Measurements from ENCODE around the gene PRSS37. TPM values are rescaled to one million over a fixed set of nuclear protein-coding genes. Genes with fewer than 3 reads are reported as not detected.
"Not testable (repeated sequence)": the region's sequence is repeated elsewhere in the genome, so short reads cannot be mapped to it uniquely, and the experiment has no call there.

PRSS37 gene
- polyA plus RNA-seq (2014; cell fraction: cytosol; rRNA removed): not detected in 2 replicates
- not detected in 2 replicates for polyA plus RNA-seq (2014; cell fraction: nucleus; rRNA removed)

GRCh38 chr7:141841385-141841784 lies at the start of gene PRSS37:
Gene PRSS37 (minus strand): TSS chr7:141841485. CDS start chr7:141841049, 436 bp downstream.
- DNase-seq (ENCODE audit: low spot score): no peak

DNA sequence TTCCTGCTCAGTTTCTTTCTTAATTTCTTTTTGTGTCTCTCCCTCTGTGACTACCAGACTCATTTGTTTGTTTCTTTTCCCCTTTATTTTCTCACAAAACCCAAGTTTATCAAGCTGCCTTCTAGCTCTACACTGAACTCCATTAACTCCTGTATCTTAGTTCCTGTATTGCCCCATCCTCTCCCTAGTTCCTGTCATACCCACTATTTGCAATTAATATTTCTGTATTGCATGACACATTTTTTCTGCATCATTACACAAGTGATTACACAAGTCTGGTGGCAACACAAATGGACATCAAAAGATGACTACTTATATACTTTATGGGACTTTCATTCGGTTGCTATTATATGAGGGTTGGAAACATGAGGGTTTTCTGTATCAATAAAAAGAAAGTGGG lies 48.0 kb upstream of the PRSS37 start:
- no peak for DNase-seq (ENCODE audit: low spot score)

DNA sequence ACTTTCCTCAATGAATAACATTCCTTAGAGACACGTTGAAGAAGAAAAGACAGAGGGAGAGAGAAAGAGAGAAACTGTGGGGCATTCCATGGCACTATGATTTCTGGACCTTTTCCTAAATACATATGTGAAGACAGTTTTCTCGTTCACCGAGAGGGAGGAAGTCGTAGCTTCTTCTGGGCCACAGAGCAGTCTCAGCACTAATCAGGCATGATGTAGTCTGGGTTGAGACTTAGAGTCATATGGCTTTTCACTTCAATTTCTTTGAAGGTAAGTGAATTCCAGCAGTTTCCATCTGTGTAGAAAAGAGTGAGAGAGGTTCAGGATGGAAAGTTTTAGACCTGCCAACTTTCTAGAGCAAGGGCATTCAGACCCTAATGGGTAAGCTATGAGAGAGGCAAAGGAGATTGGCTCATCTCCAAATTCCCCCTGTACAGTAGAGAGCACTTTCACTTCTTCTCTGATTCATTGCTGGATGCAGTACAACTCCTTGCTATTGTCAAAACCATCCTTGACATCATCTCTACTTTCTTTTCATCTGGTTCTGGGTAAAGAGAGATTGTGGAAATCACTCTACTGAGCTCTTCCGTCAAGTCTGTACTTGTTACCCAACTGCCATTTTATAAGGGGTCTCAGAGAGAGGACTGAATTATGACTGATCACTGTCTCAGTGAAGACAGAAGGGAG lies 43.4 kb upstream of the PRSS37 start:
- no peak for DNase-seq (ENCODE audit: low spot score)

DNA sequence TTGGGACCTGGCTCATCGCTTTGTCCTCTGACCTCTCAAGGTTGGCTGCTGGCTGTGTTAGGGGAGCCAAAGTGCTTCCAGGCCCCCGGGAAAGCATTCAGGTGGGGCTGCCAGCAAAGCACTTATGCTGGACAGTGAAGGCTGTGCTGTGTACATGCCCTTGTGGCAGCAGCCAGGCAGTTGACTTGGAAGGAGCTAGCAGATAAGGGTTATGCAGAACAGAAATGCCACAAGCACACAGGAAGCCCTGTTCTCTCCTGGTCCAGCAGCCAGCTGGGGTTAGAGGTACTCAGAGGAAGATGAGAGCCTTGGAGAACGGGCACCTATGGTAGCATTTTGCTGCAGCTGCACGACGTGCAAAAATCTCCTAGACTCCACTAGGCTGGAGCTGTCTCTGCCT lies 39.7 kb upstream of the PRSS37 start:
- DNase-seq (ENCODE audit: low spot score): no peak

- no peak for DNase-seq (ENCODE audit: low spot score)
Observed at GRCh38 chr7:141877365-141877764, 36.1 kb upstream of the PRSS37 start.

DNA sequence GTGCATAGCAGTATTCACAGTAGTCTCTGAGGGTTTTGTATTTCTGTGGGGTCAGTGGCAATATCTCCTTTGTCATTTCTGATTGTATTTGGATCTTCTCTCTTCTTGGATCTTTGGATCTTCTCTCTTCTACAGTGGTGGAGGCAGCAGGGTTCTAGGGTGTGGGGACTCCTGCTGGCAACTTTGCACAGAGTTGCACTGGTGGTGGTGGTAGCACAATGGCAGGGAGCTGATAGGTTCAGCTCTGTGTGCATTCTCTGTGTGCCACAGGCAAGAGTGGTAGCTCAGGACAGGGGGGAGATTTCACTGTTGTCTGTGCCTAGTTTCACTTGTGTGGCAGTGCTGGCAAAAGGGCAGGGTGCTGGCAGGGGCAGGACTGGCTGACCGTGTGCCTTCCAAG lies 35.1 kb upstream of the PRSS37 start:
- no peak for DNase-seq (ENCODE audit: low spot score)

GRCh38 chr7:141875453-141875852 lies 34.2 kb upstream of the PRSS37 start:
- DNase-seq (ENCODE audit: low spot score): no peak

- DNase-seq (ENCODE audit: low spot score): no peak
Observed at GRCh38 chr7:141874787-141875186, 33.5 kb upstream of the PRSS37 start.

DNA sequence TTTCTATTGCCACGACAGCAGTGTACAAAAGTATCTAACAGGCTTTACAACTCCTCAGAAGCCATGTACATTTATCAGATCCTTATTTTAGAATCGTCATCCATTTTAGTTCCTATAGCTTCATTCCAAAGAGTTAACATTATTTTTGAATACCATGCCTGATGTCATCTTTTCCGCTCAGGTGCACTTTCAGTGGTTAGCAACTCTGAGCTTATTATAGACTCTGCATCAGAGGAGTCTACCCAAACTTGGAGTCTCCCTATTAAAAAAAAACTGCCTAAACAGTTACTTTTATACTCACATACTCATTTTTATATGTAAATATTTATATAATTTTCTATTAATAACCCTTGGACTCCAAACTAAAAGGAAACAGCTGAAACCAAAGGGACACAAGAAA lies 31.6 kb upstream of the PRSS37 start:
- DNase-seq (ENCODE audit: low spot score): no peak

DNA sequence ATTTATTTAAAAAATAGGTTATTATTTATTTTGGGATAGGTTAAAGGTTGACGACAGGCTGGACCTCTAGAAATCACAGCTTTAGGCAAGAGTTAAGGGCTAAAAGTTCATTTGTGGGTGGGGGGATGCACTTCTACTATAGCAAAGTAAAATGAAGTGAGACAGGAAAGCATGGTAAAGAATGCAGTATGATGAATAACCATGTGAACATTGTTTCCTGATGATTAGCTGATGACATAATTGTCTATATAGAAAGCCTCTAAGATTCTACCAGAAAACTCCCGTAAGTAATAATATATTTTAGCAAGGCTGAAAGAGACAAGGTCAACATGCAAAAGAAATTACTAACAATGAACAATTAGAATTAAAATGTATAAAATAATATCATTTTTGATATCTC lies 25.7 kb upstream of the PRSS37 start:
- DNase-seq (ENCODE audit: low spot score): no peak

- DNase-seq (ENCODE audit: low spot score): no peak
Observed at GRCh38 chr7:141864765-141865447, 23.6 kb upstream of the PRSS37 start.

DNA sequence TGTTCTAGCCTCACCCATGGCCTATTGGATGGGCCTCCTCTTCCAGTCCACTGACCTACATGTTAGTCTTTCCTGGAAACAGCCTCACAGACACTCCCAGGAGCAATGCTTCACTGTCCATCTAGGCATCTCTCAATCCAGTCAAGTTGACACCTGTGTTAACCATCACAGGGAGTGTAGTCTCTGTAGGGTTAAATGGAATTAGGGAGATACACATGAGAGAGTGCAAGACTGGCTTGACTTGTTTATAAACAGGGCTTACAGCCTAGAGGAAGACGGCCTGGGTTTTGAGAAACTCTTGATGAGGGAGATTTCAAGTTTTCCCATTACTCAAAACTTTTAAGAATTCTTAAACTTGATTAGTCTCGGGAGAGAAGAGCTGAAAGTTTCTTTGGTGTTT lies 18.9 kb upstream of the PRSS37 start:
- DNase-seq (ENCODE audit: low spot score): no peak

GRCh38 chr7:141847996-141848395 lies 6.7 kb upstream of the PRSS37 start:
- no peak for DNase-seq (ENCODE audit: low spot score)

DNA sequence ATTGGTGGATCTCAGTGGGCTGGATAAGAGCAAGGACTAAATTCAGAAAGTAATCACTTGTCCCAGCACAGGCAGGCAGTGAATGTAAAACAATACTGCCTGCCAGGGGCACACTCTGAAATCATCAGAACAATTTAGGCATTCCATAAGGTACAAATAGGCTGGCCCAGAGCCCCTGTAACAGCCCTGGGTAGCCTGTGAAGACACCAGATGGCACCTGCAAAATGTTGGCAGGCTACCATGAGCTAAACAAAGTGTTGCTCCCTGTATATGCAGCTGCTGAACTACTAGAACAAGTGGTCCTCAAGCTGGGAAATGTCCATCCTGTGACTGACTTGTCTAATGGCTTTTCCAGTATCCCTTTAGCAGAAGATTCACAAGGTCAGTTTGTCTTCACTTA lies 3.0 kb upstream of the PRSS37 start:
- no peak for DNase-seq (ENCODE audit: low spot score)

GRCh38 chr7:141842904-141843303 lies 1.6 kb upstream of the PRSS37 start:
- DNase-seq (ENCODE audit: low spot score): no peak

DNA sequence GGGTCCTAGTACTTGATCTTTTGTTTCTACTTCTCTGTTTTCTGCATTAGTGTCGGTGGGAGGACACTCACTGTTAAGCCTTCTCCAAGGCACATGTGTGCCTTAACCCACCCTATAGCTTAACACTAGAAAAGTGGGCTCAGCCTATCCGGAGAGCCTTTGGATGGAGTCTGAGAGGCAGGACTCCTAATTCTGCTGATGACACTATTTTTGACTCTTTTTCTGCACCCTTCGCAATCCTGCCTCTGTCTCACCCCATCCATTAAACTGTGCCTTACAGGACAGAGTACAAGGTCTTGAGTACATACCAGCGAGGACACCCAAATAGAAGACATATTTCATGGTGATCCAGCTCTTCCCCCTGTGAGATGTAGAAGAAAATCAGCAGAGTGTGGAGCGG lies 577 bp downstream of the PRSS37 start:
- no peak for DNase-seq (ENCODE audit: low spot score)

DNA sequence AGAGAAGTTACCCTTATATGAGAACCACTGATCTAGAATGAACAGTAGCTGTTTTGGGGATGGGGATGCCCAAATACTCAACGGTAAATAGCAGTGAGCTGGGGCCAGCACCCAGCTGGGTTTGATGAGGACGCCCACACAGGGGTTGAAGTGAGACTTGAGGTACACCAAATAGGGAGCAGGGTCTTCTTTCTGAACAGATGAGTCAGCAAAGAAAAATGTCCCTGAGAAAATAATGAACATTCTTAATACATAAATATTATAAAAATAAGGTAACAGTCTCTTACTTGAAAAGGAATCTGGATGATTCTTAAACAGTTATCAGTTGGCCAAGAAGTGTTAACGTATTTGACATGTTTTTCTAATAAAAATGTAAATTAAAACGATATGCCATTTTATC lies 2.0 kb downstream of the PRSS37 start:
- DNase-seq (ENCODE audit: low spot score): no peak

DNA sequence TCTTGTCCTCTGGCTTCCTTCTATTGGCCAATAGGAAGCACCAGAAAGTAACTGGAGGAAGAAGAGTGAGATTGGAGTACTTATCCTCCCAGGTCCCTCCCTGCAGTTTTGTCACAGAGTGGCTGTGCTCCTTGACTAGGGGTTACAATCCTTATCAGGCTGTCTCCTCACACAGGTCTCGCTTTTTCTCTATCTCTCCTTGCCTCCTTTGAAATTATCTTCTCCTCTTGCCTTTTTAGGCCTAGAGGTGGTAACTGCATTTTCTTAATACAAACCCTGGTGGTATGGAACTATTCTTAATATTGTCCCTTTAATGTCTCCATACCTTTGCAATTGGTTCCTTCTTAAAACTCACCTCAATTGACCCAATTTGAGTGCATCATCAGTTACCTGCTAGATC lies 2.7 kb downstream of the PRSS37 start:
- DNase-seq (ENCODE audit: low spot score): no peak

DNA sequence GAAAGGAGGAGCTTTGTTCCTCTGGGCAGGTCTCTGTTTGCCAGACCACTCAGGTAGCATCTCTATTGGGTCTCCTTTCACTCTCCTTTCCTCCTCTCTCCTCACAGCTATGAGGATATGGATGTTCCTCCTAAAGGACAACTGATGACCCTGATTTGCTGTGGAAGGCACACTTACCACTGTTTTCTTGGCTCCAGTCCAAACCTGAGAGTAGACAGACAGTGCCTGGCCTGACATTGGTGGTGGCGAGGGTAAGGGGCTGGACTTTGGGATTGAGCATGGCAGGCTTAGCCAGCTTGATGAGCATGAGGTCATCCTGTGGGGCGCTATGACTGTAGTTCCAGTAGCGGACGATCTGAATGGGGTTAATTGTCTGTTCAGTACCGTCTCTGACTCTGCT lies 3.6 kb downstream of the PRSS37 start:
- no peak for DNase-seq (ENCODE audit: low spot score)

DNA sequence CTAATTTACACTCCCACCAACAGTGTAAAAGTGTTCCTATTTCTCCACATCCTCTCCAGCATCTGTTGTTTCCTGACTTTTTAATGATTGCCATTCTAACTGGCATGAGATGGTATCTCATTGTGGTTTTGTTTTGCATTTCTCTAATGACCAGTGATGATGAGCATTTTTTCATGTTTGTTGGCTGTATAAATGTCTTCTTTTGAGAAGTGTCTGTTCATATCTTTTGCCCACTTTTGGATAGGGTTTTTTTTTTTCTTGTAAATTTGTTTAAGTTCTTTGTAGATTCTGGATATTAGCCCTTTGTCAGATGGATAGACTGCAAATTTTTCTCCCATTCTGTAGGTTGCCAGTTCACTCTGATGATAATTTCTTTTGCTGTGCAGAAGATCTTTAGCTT lies 18.9 kb downstream of the PRSS37 start:
- DNase-seq (ENCODE audit: low spot score): not testable (repeated sequence)

DNA sequence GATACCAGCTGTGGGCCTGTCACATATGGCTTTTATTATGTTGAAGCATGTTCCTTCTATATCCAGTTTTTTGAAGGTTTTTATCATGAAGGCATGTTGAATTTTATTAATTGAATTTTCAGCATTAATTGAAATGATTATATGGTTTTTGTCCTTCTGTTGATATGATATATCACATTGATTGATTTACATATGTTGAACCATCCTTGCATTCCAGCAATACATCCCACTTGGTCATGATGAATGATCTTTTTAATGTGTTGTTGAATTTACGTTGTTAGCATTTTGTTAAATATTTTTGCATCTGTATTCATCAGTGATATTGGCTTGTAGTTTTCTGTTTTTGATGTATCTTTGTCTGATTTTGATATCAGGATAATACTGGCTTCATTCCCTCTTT lies 21.2 kb downstream of the PRSS37 start:
- DNase-seq (ENCODE audit: low spot score): no peak

DNA sequence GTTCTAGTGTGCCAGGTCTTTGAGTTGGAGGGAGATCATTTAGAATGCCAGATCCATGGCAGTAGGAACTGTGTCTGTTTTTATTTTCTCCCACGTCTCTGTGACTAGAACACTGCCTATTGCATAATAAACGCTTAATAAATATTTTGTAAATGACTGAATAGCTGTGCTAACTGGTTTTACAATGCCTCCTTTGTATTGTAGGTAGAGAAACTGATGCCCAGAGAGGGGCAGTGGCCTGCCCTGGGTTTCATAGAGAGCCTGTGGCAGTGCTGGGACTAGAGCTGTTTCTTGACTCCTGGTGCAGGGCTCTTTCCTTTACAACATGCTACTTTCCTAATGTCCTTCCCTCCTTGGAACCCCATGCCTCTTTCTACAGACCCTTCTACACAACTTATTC lies 48.8 kb downstream of the PRSS37 start:
- no peak for DNase-seq (ENCODE audit: low spot score)

GRCh38 chr7:141789917-141790316 lies 51.4 kb downstream of the PRSS37 start, which contains the start of gene TAS2R5:
Gene TAS2R5 (plus strand): TSS chr7:141790217. CDS start chr7:141790362, 145 bp downstream.
- no peak for DNase-seq (ENCODE audit: low spot score)
